Natural killer cell (primary cell): ENCODE results near the gene SEC61B. TPM values are rescaled to one million over a fixed set of nuclear protein-coding genes. Genes with fewer than 3 reads are reported as not detected.

ENCODE experiments used
- ATAC-seq, 3 donors: fragments of 150-1000 bp in 2 of 3; fragments of 200-7000 bp in 1 of 3; cut with Tn5 transposase; 1 replicate in 1 of 3; 2 replicates in 2 of 3; pipeline ENCODE4 v1.10.0; 2021; ENCODE audit warnings: mild to moderate bottlenecking in 2 of 3, moderate library complexity in 2 of 3
- DNase-seq, 2 donors: peaks; one replicate each; pipeline versions ENCODE4 v3.0.0 to v3.0.0-alpha.2; 2013 to 2021; ENCODE audit warnings: mixed read lengths in 1 of 2
- H3K27ac ChIP-seq: one replicate; pipeline ENCODE4 v1.5.1; 2013; ENCODE audit warnings: mild to moderate bottlenecking, low read length
- H3K27me3 ChIP-seq: one replicate; pipeline ENCODE4 v1.6.1; 2013; ENCODE audit warnings: low read length; ENCODE audit not compliant: control insufficient read depth, insufficient read depth
- H3K36me3 ChIP-seq: one replicate; pipeline ENCODE4 v1.6.1; 2013; ENCODE audit warnings: low read length; ENCODE audit not compliant: control insufficient read depth, insufficient read depth
- H3K4me1 ChIP-seq: one replicate; pipeline ENCODE4 v1.6.1; 2013; ENCODE audit warnings: low read length; ENCODE audit not compliant: control insufficient read depth, insufficient read depth
- H3K4me3 ChIP-seq: one replicate; pipeline ENCODE4 v1.5.1; 2013; ENCODE audit warnings: low read length
- H3K9me3 ChIP-seq: one replicate; pipeline ENCODE4 v1.6.1; 2013; ENCODE audit warnings: low read length; ENCODE audit not compliant: control insufficient read depth, insufficient read depth
- H3K27ac Mint-ChIP-seq, 2 donors: one replicate each; pipeline ENCODE4 v1.8.0; 2022; ENCODE audit warnings: mild to moderate bottlenecking in 2 of 2, mixed read lengths in 2 of 2, moderate library complexity in 1 of 2
- H3K27me3 Mint-ChIP-seq, 2 donors: one replicate each; pipeline ENCODE4 v1.8.0; 2022; ENCODE audit warnings: low read depth in 2 of 2, mixed read lengths in 2 of 2
- H3K36me3 Mint-ChIP-seq: one replicate; pipeline ENCODE4 v1.8.0; 2022; ENCODE audit warnings: mixed read lengths
- H3K4me1 Mint-ChIP-seq, 2 donors: one replicate each; pipeline ENCODE4 v1.8.0; 2022; ENCODE audit warnings: mixed read lengths in 2 of 2
- H3K4me3 Mint-ChIP-seq: one replicate; pipeline ENCODE4 v1.8.0; 2022; ENCODE audit warnings: mild to moderate bottlenecking, moderate library complexity, mixed read lengths
- H3K9me3 Mint-ChIP-seq, 2 donors: one replicate each; pipeline ENCODE4 v1.8.0; 2022; ENCODE audit warnings: mixed read lengths in 2 of 2
- CTCF ChIP-seq: fragments of 200-600 bp; IDR thresholded peaks from one replicate; pipeline ENCODE4 v1.8.0; 2022; ENCODE audit warnings: antibody characterized with exemption
- WGBS: methylation state at CpG from one replicate; pipeline ENCODE4 v1.1.7; 2013; ENCODE audit warnings: missing lambda C conversion rate; ENCODE audit not compliant: insufficient coverage; 5-methylcytosine and 5-hydroxymethylcytosine counted together
- intact Hi-C: fragments of 100-400 bp; cut with micrococcal nuclease; formaldehyde crosslinking; loops from one replicate; pipeline ENCODE4 v1.14.2; 2022
- total RNA-seq, 4 donors: library from RNA; stranded (reverse); fragments of 120-200 nt in 1 of 4; gene quantifications; one replicate each; pipeline versions ENCODE4 v1.2.3 to v1.2.4, GENCODE V29; 2013 to 2022

Gene SEC61B
- total RNA-seq, 3 donors from 2014 or later (not counting 1 experiment from before 2014, with no cell fraction given), result 78.9 to 95.1 (median 93.8) TPM

GRCh38 chr9:99222416-99223270, 561 bp downstream of the SEC61B start:
- peak overlapping the region; percentile 99 to 100 for H3K27ac Mint-ChIP-seq
- no peaks in the 10 kb centered on the region for H3K27me3 Mint-ChIP-seq
- 10% methylated on average over 30 of the region's 30 CpGs for WGBS
- H3K4me1 ChIP-seq, result peaks cover 23% of the 10 kb centered on the region
- DNase-seq, result no peak
- peak overlapping the region; percentile 84 for H3K4me3 ChIP-seq
- intact Hi-C loops, result loop anchor here (5.0 kb wide), 1 partner anchor 595 kb away; no protein-coding TSS in a partner anchor
- peak; percentile 30 to 44 (median 37) for ATAC-seq
- H3K9me3 ChIP-seq, result no peaks in the 10 kb centered on the region
- no peaks in the 10 kb centered on the region for H3K9me3 Mint-ChIP-seq
- peak overlapping the region; percentile 97 for H3K27ac ChIP-seq
- no peak for TF ChIP-seq CTCF
- peak overlapping the region; percentile 99 for H3K4me3 Mint-ChIP-seq
- peaks cover 73 to 76% of the 10 kb centered on the region in 2 donors for H3K4me1 Mint-ChIP-seq
- no peaks in the 10 kb centered on the region for H3K27me3 ChIP-seq
- H3K36me3 ChIP-seq, result peaks cover 15% of the 10 kb centered on the region
- H3K36me3 Mint-ChIP-seq, result peaks cover 5% of the 10 kb centered on the region

- DNase-seq, result no peak
- no peak overlapping the region for H3K4me3 ChIP-seq
- H3K4me1 Mint-ChIP-seq, result peaks cover 60 to 68% of the 10 kb centered on the region in 2 donors
- H3K4me1 ChIP-seq, result peaks cover 23% of the 10 kb centered on the region
- H3K27ac Mint-ChIP-seq, result peak overlapping the region; percentile 35 to 100
- H3K4me3 Mint-ChIP-seq, result peak overlapping the region; percentile 8
- intact Hi-C loops, result loop anchor here (5.0 kb wide), 1 partner anchor 593 kb away; no protein-coding TSS in a partner anchor
- H3K27ac ChIP-seq, result no peak overlapping the region
- ATAC-seq, result no peak
- no peak for TF ChIP-seq CTCF
- H3K27me3 Mint-ChIP-seq, result no peaks in the 10 kb centered on the region
- H3K36me3 Mint-ChIP-seq, result peaks cover 7% of the 10 kb centered on the region
- H3K9me3 Mint-ChIP-seq, result no peaks in the 10 kb centered on the region
- H3K9me3 ChIP-seq, result no peaks in the 10 kb centered on the region
- WGBS, result 48% methylated on average over 1 of the region's 2 CpGs
- peaks cover 22% of the 10 kb centered on the region for H3K36me3 ChIP-seq
- no peaks in the 10 kb centered on the region for H3K27me3 ChIP-seq
These were observed 2.4 kb downstream of the SEC61B start for GRCh38 chr9:99224445-99224844.

GRCh38 chr9:99226054-99226453, 4.0 kb downstream of the SEC61B start:
- no peak overlapping the region for H3K27ac ChIP-seq
- H3K27me3 ChIP-seq, result no peaks in the 10 kb centered on the region
- no peak for TF ChIP-seq CTCF
- Mint-ChIP-seq H3K9me3 (no peaks in the 10 kb centered on the region), H3K4me1 (peaks cover 47 to 56% of the 10 kb centered on the region in 2 donors), H3K36me3 (peaks cover 7% of the 10 kb centered on the region), H3K27ac (peak overlapping the region; percentile 35 to 36), H3K27me3 (no peaks in the 10 kb centered on the region), H3K4me3 (no peak overlapping the region)
- DNase-seq (no peak), ATAC-seq (no peak)
- intact Hi-C loops, result no loop called here
- no peaks in the 10 kb centered on the region for H3K9me3 ChIP-seq
- peaks cover 15% of the 10 kb centered on the region for H3K4me1 ChIP-seq
- H3K36me3 ChIP-seq, result peaks cover 37% of the 10 kb centered on the region
- 98% methylated on average over 4 of the region's 5 CpGs for WGBS
- no peak overlapping the region for H3K4me3 ChIP-seq
